ENCODE data around the gene FYTTD1. TPM values are rescaled to one million over a fixed set of nuclear protein-coding genes. Genes with fewer than 3 reads are reported as not detected.

FYTTD1 gene
- polyA plus RNA-seq, 2 of the 4 experiments (the other 2 are of a cell fraction): 22.2 to 37.3 TPM

DNA sequence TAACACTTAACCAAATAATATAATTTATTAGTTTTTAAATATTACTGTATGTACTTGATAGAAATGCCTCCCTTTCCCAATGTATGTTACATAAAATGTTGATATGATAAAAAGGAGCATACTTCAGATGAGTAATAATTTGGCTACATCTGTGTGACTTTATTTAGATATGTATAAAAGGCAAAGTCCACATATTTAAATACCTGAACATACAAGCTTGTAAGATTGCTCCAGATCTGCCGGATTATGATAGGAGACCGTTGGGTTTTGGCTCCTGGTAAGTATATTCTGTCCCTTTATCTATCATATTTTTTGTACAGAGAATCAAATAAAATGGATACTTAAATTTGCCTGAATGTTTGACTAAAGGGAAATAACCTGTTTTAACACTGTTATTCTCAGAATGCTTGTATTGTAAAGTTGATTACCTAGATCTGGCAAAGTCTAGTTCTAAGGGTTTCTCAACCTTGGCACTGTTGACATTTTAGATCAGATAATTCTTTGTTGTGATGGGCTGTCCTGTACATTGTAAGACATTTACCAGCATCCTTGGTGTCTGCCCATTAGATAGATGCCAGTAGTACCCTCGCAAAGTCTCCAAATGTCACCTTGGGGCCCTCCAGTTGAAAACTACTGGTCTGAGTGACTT is 79.8 kb downstream of the FYTTD1 start:
- TF ChIP-seq EHMT2 (IDR thresholded peaks at IDR 0.05; ENCODE audit: low read depth) (no peak), JUNB (IDR thresholded peaks at IDR 0.05) (no peak), ZNF302 (CRISPR knock-in tag; IDR thresholded peaks at IDR 0.05) (no peak), RARB (CRISPR knock-in tag; IDR thresholded peaks at IDR 0.05) (no peak)
- TF ChIP-seq, protein P1, sequence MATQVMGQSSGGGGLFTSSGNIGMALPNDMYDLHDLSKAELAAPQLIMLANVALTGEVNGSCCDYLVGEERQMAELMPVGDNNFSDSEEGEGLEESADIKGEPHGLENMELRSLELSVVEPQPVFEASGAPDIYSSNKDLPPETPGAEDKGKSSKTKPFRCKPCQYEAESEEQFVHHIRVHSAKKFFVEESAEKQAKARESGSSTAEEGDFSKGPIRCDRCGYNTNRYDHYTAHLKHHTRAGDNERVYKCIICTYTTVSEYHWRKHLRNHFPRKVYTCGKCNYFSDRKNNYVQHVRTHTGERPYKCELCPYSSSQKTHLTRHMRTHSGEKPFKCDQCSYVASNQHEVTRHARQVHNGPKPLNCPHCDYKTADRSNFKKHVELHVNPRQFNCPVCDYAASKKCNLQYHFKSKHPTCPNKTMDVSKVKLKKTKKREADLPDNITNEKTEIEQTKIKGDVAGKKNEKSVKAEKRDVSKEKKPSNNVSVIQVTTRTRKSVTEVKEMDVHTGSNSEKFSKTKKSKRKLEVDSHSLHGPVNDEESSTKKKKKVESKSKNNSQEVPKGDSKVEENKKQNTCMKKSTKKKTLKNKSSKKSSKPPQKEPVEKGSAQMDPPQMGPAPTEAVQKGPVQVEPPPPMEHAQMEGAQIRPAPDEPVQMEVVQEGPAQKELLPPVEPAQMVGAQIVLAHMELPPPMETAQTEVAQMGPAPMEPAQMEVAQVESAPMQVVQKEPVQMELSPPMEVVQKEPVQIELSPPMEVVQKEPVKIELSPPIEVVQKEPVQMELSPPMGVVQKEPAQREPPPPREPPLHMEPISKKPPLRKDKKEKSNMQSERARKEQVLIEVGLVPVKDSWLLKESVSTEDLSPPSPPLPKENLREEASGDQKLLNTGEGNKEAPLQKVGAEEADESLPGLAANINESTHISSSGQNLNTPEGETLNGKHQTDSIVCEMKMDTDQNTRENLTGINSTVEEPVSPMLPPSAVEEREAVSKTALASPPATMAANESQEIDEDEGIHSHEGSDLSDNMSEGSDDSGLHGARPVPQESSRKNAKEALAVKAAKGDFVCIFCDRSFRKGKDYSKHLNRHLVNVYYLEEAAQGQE (IDR thresholded peaks at IDR 0.05): no peak
- no peak overlapping the region for H3K4me2 ChIP-seq
- CTCF ChIA-PET: no interaction called here

DNA sequence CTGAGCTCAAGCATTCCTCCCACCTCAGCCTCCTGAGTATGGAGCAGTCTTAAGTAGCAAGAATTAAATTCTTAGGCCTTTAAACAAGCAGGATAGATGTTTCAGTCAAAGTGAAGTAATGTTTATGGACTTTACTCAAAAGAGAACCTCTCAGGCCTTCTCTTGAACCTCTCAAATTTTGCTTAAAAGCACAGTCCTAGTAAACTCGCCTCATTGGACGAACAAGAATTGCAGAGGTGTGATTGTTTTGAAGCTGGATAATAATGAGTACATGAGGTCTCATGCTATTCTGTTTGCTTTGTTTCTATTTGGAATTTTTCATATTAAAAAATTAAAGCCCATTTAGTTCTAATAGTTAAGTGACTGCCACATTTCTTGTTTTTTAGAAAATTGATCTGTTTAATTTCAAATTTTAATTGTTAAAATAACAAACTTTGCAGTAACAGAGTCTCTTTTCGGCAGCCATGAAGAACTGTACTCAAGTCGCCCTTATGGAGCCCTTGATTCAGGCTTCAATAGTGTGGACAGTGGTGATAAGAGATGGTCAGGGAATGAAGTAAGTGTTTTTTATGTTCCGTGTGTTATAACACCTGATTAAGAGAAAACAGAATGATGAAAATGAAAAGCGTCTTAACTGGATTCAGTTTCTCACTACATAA is 80.8 kb downstream of the FYTTD1 start:
- CTCF ChIA-PET: interaction anchor here (0.5 kb wide), 1 partner anchor 91 kb away, joined by 3 read pairs; no protein-coding TSS in a partner anchor
- Histone ChIP-seq H3K4me2 (no peak overlapping the region), H3K4me1 (no peaks in the 10 kb centered on the region), H3K9me3 (no peaks in the 10 kb centered on the region), H3K27ac (no peak overlapping the region), H3K4me3 (no peak overlapping the region)
- TF ChIP-seq MAFK (IDR thresholded peaks at IDR 0.05; ENCODE audit: partially characterized antibody): no peak
- TF ChIP-seq KDM1A (IDR thresholded peaks at IDR 0.05; ENCODE audit: low read depth): no peak
- TF ChIP-seq RCOR1 (IDR thresholded peaks at IDR 0.05; ENCODE audit: low read depth, low read length): no peak
- TF ChIP-seq, protein P1 (IDR thresholded peaks at IDR 0.05): no peak
- TF ChIP-seq HOXB5 (CRISPR knock-in tag; IDR thresholded peaks at IDR 0.05): no peak
- no peak for TF ChIP-seq SMC3 (IDR thresholded peaks at IDR 0.05)
- TF ChIP-seq FOSB (CRISPR knock-in tag; IDR thresholded peaks at IDR 0.05): no peak
- TF ChIP-seq KDM5A (IDR thresholded peaks at IDR 0.05): no peak
- TF ChIP-seq, protein P2, sequence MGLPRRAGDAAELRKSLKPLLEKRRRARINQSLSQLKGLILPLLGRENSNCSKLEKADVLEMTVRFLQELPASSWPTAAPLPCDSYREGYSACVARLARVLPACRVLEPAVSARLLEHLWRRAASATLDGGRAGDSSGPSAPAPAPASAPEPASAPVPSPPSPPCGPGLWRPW (IDR thresholded peaks at IDR 0.05): no peak
- no peak for TF ChIP-seq ZNF302 (CRISPR knock-in tag; IDR thresholded peaks at IDR 0.05)
- ATAC-seq (no peak), FAIRE-seq (no peak), DNase-seq (ENCODE audit: low read depth in 1 of 2, low spot score in 1 of 2) (no peak)
- 76% methylated on average over 6 of the region's 6 CpGs for WGBS (ENCODE audit: missing lambda C conversion rate)
- POLR2A ChIA-PET: no interaction called here

More for the DNA sequence above, 79.8 kb downstream of the FYTTD1 start:
- Histone ChIP-seq H3K4me3 (no peak overlapping the region), H3K4me1 (peaks cover 3% of the 10 kb centered on the region; the same call in 2 of the 3 replicates), H3K27ac (no peak overlapping the region), H3K9me3 (no peaks in the 10 kb centered on the region)
- WGBS (ENCODE audit: missing lambda C conversion rate): 91% methylated on average over 3 of the region's 3 CpGs
- FAIRE-seq (no peak), DNase-seq (ENCODE audit: low read depth in 1 of 2, low spot score in 1 of 2) (no peak), ATAC-seq (no peak)
- POLR2A ChIA-PET: no interaction called here

DNA sequence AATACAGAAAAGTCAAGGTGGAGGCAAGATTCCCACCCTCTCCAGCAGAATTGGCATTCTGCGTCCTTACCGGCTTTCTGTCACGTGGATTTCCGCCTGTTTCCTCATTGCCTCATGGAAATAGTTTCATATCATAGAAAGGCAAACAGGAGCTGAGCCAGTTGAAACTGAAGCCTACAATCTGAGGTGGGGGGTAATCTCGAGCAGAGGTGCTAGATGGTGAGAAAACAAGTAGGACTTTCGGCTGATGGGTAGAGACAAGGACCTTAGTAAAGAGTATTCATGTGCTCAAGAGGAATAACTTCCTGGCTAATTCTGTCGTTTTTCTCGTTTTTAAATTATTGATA is 81.3 kb downstream of the FYTTD1 start:
- no peak overlapping the region for H3K27ac ChIP-seq
- FAIRE-seq (no peak), ATAC-seq (no peak), DNase-seq (ENCODE audit: low read depth in 1 of 2, low spot score in 1 of 2) (no peak)
- no peak overlapping the region for H3K4me3 ChIP-seq
- ChIA-PET POLR2A (no interaction called here), CTCF (no interaction called here)
- H3K9me3 ChIP-seq: no peaks in the 10 kb centered on the region
- no peaks in the 10 kb centered on the region for H3K4me1 ChIP-seq
- 94% methylated on average over 8 of the region's 8 CpGs for WGBS (ENCODE audit: missing lambda C conversion rate)
- H3K4me2 ChIP-seq: no peak overlapping the region
- TF ChIP-seq CEBPB (IDR thresholded peaks at IDR 0.05) (no peak), HDAC2 (IDR thresholded peaks at IDR 0.05) (no peak), JUN (IDR thresholded peaks at IDR 0.05) (no peak), HOXB13 (CRISPR knock-in tag; IDR thresholded peaks at IDR 0.05; ENCODE audit: low read depth) (no peak)
- TF ChIP-seq, protein P3, sequence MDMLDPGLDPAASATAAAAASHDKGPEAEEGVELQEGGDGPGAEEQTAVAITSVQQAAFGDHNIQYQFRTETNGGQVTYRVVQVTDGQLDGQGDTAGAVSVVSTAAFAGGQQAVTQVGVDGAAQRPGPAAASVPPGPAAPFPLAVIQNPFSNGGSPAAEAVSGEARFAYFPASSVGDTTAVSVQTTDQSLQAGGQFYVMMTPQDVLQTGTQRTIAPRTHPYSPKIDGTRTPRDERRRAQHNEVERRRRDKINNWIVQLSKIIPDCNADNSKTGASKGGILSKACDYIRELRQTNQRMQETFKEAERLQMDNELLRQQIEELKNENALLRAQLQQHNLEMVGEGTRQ (IDR thresholded peaks at IDR 0.05): no peak

All from A549 (cell line).